Mucosa of descending colon (tissue), 3 donors: Measurements from ENCODE around the gene CENPH. TPM values are rescaled to one million over a fixed set of nuclear protein-coding genes. Genes with fewer than 3 reads are reported as not detected.
"Not testable (repeated sequence)": the region's sequence is repeated elsewhere in the genome, so short reads cannot be mapped to it uniquely, and the experiment has no call there.

Experiments
- ATAC-seq: fragments of 200-7000 bp; cut with Tn5 transposase; one replicate; pipeline ENCODE4 v1.9.1; 2020; ENCODE audit warnings: mild to moderate bottlenecking, moderate library complexity
- DNase-seq, 3 donors: peaks; one replicate each; pipeline ENCODE4 v3.0.0-alpha.2; 2020
- H3K36me3 ChIP-seq: fragments of 200-600 bp; one replicate; pipeline ENCODE4 v1.8.0; 2021; ENCODE audit warnings: low read depth, mild to moderate bottlenecking
- H3K4me1 ChIP-seq: fragments of 200-600 bp; one replicate; pipeline ENCODE4 v1.8.0; 2021; ENCODE audit warnings: low read depth, mild to moderate bottlenecking
- H3K4me3 ChIP-seq: fragments of 200-600 bp; one replicate; pipeline ENCODE4 v1.8.0; 2021; ENCODE audit warnings: mild to moderate bottlenecking
- H3K9me3 ChIP-seq: fragments of 200-600 bp; one replicate; pipeline ENCODE4 v1.8.0; 2021; ENCODE audit warnings: mild to moderate bottlenecking
- CTCF ChIP-seq: fragments of 200-600 bp; IDR thresholded peaks from one replicate; pipeline ENCODE4 v1.8.0; 2022; ENCODE audit warnings: antibody characterized with exemption, mild to moderate bottlenecking
- intact Hi-C, 2 donors: fragments of 100-400 bp; cut with DNase I in 1 of 2; cut with micrococcal nuclease in 1 of 2; formaldehyde crosslinking; loops; one replicate each; pipeline versions ENCODE4 v1.11.0 to v1.11.1; 2022; cut with DNase I, micrococcal nuclease
- total RNA-seq, 3 donors: library from RNA; stranded (reverse); fragmentation: NEBNext Ultra II Directional in 2 of 3; extraction: Animal tissue kit (Norgen Biotek cat#: 25700) in 2 of 3; gene quantifications; one replicate each; pipeline versions ENCODE4 v1.2.1 to v1.2.4, GENCODE V29; 2021 to 2023
- donor health status: DM: no; HTN: no; CAD: no; lungs with moderate emphysema.
- donor health status: DM: no; HTN: no; CAD: no.
- donor health status: DM: no; HTN: yes; CAD: no.

Gene CENPH
- total RNA-seq, 3 donors from 2014 or later = 1.5 to 9.6 (median 1.6) TPM

GRCh38 chr5:69248019-69248418 is 58.6 kb downstream of the CENPH start:
- Histone ChIP-seq H3K36me3 (no peaks in the 10 kb centered on the region), H3K9me3 (no peaks in the 10 kb centered on the region), H3K4me1 (no peaks in the 10 kb centered on the region), H3K4me3 (no peak overlapping the region)
- intact Hi-C loops = no loop called here
- TF ChIP-seq CTCF = no peak
- DNase-seq (no peak), ATAC-seq (no peak)

- no peak for ATAC-seq
- no peaks in the 10 kb centered on the region for H3K9me3 ChIP-seq
- TF ChIP-seq CTCF = no peak
- DNase-seq = no peak
- intact Hi-C loops = no loop called here
- no peaks in the 10 kb centered on the region for H3K36me3 ChIP-seq
- H3K4me3 ChIP-seq = no peak overlapping the region
- H3K4me1 ChIP-seq = no peaks in the 10 kb centered on the region
Observed at GRCh38 chr5:69250593-69250992, 61.2 kb downstream of the CENPH start.

- no peaks in the 10 kb centered on the region for H3K4me1 ChIP-seq
- ATAC-seq (no peak), DNase-seq (no peak)
- H3K9me3 ChIP-seq = no peaks in the 10 kb centered on the region
- no peak overlapping the region for H3K4me3 ChIP-seq
- no peak for TF ChIP-seq CTCF
- intact Hi-C loops = no loop called here
- no peaks in the 10 kb centered on the region for H3K36me3 ChIP-seq
Observed at GRCh38 chr5:69252437-69252836, 63.1 kb downstream of the CENPH start.

- DNase-seq, H3K36me3 ChIP-seq, intact Hi-C loops, H3K4me1 ChIP-seq, ATAC-seq, H3K9me3 ChIP-seq, H3K4me3 ChIP-seq: not testable (repeated sequence)
Observed at GRCh38 chr5:69255940-69256339, 66.6 kb downstream of the CENPH start.

- no peak for DNase-seq
- no peak for TF ChIP-seq CTCF
- Histone ChIP-seq H3K36me3 (no peaks in the 10 kb centered on the region), H3K9me3 (no peaks in the 10 kb centered on the region), H3K4me1 (no peaks in the 10 kb centered on the region), H3K4me3 (no peak overlapping the region)
- intact Hi-C loops = no loop called here
- ATAC-seq = no peak
Observed at GRCh38 chr5:69257577-69257976, 68.2 kb downstream of the CENPH start.

Other genes with a start within 250 kb of the CENPH start
- gene SLC30A5, start 95.6 kb upstream of the CENPH start, total RNA-seq = 10 to 100 TPM; 43.5 to 49.5 (median 46.7) TPM
- 10 to 100 TPM in 2 of 3 donors, 1 to 10 TPM in 1; 9.5 to 54.7 (median 10.7) TPM for gene CCNB1, start 22.4 kb upstream of the CENPH start, total RNA-seq
- gene CDK7, start 45.3 kb downstream of the CENPH start, total RNA-seq = 10 to 100 TPM; 18.3 to 22.7 (median 22.0) TPM
- gene CCDC125, start 143.2 kb downstream of the CENPH start, total RNA-seq = 10 to 100 TPM; 15.9 to 25.4 (median 24.2) TPM
- gene AK6, start 179.9 kb downstream of the CENPH start, total RNA-seq = 10 to 100 TPM; 21.4 to 35.8 (median 28.5) TPM
- gene TAF9, start 179.9 kb downstream of the CENPH start, total RNA-seq = 10 to 100 TPM; 36.5 to 47.7 (median 36.8) TPM
- gene RAD17, start 180.2 kb downstream of the CENPH start, total RNA-seq = 10 to 100 TPM; 15.8 to 20.9 (median 17.6) TPM
- 10 to 100 TPM; 22.9 to 63.1 (median 48.0) TPM for gene MARVELD2, start 225.5 kb downstream of the CENPH start, total RNA-seq